Stimulated activated CD4-positive, alpha-beta T cell treated with anti-CD3 and anti-CD28 coated beads, Interleukin-4, amount 100 ng/mL, for 4 hours (primary cell): ENCODE results near the gene NBAS.

Experiments used
- DNase-seq, 2 experiments: peaks; one replicate each; pipeline ENCODE4 v3.0.0-alpha.2; 2020

NBAS gene

DNA sequence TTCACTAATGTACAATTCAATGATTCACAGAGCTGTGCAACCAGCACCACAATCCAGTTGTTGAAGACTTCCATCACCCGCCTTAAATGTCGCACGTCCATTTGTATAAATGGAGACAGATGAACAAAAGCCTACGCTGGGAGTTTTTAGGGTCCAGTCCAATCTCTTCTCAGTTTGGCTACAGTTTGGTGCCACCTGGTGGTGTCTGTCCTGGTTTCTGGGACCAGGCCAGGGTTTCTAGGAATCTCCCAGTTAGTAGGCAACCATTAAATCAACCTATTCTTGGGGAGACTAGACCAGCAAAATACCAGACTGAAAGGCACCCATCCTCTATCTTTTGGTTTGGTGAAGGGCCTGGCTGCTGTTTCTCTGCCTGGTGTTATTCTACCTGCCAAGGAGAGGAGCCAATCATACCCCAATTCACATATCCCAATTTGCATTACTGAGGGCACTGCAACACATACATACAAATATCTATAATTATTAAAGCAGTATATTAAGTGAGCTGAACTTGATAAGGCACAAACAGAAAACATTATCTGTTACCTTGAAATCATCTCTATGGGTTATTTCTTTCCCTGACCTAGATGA, 27.3 kb upstream of the NBAS start:
- DNase-seq, result peak; percentile 3 to 12

DNA sequence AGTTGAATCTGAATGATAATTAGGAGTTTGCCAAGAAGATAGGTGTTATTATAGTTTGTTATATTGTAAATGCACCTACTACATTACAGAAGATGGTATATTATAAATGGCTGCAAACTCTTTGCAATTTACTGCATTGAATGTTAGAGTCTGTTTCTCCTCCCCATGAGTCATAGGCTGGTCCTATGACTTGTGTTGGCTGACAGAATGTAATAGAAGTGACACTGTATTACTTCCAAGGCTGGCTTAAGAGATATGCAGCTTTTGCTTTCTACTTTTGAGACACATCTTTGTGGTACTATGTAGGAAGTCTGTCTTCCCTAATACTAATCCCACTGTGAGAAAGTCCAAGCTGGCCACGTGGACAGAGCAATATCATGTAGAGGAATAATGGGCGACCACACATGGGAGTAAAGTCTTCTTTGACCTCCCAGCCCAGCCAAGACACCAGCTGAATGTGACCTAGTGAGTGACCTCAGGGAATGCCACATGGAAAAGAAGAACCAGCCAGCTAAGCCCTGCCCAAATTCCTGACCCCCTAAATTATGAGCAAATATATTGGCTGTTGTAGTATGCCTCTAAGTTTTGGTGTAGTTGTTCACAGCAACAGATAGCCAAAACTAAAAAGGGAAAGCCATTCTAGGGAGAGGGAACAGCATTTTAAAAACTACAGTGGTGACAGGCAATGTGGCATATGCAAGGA, 23.8 kb upstream of the NBAS start:
- no peak for DNase-seq

DNA sequence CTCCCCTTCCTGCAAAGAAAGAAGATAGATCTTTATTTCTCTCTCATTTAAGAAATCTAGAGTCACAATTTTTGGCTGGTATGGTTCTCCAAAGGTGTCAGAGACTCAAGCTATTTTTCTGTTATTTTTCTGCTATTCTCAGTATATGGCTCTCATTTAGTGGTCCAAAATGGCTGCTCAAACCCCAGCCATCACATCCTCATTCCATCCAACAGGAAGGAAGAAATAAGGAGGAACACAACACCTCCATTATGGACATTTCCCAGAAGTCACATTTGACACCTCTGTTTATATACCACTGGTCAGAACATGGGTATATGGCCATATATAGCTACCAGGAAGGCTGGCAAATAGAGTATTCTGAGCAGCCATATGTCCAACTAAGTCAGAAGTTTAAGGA, 23.2 kb upstream of the NBAS start:
- DNase-seq, result no peak

DNA sequence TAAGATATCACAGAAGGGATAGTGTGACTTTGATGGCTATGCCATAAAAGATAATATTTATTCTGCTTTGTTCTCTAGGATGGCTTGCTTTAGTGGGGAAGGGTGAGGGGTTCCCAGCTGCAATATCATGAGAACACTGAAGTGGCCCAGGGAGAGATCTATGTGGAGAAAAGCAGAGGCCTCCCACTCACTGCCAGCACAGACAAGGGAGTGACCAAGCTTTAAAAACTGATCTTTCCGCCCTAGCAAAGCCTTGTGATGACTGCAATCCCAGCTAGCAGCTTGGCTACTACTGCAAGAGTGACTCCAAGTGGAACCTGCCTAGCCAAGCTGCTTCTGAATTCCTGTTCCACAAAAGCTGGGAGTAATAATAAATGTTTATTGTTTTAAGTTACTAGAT, 22.7 kb upstream of the NBAS start:
- no peak for DNase-seq

DNA sequence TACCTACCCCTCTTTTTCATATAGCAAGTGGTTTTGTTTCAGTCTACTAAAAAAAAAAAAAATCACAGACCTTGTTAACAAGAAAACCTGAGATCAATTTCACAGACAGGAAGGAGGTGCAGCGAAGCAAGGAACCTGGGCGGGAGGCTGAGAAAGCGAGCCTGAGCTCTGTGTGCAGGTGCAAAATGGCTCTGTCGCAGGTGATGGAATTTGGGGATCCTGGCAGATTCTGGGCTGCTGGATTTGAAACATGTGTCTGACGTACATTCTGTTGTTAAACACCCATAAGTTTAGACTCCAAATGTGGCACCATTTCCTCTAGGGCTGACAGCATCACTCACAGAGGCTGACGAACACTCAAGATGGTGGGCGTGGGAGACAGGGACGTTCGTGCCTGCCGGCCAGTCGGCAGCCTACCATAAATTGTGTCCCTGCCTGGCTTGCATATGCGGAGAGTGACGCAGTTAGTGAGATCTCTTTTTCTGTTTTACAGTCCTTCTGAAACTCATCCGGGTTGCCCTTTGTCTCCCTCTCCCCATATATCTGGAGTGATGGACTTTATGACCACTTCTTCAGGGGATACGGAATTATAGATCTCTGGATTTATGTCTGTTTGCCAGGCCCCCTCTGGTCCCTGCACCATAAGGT, 21.7 kb upstream of the NBAS start:
- DNase-seq, result no peak

DNA sequence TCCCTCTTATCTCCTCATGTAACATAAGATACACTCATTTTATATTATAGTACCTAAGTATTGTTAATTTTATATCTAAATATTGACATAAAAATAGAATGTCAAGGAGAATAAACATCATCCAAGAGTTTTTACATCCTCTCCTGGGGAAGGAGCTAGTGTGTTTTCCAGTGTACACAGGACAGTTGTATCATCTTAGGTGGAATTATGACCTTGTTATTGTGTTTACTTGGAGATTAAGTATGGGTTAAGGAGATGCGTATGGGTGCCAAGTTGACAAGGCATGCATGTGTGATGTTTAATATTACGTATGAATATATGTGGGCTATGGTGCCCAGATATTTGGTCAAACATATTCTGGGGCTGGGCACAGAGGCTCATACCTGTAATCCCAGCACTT, 19.3 kb upstream of the NBAS start:
- no peak for DNase-seq

DNA sequence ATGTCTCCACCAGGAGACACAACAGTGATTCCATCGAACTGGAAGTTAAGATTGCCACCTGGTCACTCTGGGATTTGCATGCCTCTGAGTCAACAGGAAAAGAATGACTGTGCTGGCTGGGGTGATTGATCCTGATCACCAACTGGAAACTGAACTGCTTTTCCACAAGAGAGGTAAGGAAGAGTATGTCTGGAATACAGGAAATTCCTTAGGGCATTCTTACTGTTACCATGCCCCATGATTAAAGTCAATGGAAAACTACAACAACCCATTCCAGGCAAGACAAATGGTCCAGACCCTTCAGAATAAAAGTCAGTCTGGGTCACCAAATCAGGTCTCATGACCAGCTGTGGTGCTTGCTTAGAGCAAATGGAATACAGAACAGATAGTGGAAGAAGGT, 18.5 kb upstream of the NBAS start:
- no peak for DNase-seq

DNA sequence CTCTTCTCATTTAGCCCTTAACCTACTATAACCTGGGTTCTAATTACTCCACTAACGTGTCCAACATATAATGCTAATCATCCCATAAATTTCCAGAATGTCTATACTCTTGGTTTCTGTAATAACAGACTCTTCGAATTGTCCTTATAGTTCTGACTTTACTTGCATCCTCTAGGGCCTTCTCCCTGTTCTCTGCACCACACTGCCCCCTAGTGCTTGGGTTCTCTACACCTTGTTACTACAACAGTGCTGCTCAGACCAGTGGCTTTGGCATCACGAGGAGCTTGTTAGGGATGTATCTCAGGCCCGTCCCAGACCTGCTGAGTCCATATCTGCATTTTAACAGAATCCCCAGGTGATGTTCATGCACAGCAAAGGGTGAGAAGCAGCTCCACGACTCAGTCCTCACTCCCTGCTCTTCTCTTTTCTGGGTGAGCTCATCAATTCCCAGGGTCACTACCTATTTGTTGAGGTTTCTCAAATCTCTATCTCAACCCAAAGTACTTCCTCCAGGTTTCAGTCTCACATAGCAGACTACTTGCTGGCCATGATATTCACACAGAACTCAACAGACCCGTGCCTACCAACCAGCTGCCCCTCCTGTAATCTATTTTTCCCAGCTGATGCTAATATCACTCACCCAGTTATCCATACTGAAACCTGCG, 16.1 kb upstream of the NBAS start:
- DNase-seq, result peak; percentile 79 to 88

DNA sequence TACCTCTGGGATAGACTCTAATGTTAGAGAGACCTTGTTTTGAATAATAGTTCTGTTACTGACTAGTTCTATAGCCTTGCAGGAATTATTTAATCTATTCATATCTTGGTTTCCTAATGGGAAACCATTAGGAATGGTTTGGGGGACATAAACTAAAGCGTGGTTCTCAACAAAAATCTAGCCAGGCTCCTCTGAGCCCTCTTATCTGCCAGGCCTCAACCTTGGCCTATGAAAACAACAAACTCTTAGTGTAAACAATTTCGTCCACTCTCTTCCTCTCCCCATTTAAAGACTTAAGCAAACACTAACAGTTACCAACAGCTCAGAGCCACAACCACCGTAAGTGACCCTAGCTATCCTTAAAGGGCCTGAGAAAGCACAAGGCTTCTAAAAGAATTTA, 10.6 kb upstream of the NBAS start:
- no peak for DNase-seq

DNA sequence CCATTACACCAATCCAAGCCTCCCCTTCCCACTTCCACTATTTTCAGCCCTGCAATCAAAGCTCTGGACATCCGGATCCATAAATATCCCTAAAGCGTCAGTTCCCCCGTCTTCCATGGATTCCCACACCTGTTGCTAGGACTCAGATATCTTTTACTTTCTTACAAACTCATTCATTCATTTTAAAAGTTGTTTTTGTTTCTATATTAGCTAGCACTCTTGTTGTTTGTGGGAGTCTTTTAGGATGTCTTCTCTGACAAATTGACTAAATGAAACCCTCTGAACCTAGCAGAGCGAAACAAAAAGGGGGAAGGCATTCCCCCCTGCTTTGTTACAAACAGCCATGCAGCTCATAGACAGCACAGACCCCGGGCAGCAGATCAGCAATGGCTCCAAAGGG, 9.0 kb upstream of the NBAS start:
- no peak for DNase-seq

DNA sequence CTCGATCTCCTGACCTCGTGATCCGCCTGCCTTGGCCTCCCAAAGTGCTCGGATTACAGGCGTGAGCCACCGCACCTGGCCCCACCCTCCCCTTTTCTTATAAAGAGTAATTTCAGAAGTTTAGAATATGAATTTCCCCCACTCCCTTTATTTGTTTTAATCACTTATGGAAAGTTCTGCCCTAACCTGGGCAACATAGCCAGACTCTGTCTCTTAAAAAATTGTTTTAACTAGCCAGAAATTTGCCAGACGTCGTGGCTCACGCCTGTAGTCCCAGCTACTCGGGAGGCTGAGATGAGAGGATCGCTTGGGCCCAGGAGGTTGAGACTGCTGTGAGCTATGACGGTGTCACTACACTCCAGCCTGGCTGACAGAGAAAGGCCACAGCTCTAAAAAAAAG, 7.7 kb upstream of the NBAS start:
- DNase-seq, result no peak

DNA sequence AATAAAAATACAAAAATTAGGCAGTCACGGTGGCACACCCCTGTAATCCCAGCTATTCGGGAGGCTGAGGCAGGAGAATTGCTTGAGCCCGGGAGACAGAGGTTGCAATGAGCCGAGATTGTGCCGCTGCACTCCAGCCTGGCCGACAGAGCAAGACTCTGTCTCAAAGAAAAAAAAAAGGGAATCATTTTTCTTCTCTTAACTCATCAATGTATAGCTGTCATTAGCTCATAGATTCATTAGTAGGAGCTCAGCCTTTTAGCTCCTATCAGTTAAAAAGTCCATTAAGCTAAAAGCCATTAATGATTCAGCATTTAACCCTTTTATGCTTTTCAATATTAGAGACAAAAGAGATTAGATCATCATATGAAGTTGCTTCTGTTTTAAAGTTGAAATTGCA, 5.8 kb upstream of the NBAS start:
- no peak for DNase-seq

DNA sequence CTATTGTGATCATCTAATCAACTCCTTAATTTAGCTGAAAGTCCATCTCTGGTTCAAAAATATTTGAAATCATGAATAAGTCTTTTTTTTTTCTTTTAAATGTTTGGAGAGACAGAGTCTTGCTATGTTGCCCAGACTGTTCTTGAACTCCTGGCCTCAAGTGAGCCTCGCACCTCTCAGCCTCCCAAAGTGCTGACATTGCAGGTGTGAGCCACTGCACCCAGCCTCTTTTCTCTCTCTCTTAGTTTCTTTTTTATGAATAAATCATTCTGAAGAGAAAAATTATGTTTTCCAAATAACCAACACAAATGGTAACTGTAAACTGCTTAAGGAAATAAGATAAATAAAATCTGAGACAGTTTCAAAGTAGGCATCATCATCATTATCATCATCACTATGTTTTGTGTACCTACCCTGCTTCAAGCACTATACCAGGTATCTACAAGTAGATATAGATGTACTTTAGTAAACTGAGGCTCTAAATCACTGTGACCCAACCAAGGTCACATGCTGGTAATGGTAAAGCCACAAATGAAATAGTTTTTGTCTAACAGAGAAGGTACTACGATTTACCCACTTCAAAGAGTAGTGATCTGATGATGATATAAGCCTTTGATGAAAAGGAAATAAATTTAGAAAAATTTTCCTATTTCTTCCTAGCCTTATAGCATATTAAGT, 5.0 kb upstream of the NBAS start:
- DNase-seq, result no peak

DNA sequence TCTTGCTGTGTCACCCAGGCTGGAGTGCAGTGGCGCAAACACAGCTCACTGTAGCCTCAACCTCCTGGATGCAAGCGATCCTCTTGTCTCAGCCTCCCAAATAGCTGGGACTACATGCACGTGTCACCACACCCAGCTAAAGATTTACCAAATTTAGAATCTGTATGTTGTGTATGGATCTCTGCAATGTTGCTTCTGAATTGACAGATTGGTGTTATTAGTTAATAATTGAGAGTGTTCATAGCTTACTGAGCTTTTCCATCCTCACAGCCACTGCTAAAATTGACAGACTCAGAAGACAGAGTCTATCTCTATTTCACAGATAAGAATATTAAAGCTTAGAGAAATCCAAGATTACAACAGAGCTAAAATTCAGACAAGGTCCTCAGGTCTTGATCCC, 4.3 kb upstream of the NBAS start:
- no peak for DNase-seq

DNA sequence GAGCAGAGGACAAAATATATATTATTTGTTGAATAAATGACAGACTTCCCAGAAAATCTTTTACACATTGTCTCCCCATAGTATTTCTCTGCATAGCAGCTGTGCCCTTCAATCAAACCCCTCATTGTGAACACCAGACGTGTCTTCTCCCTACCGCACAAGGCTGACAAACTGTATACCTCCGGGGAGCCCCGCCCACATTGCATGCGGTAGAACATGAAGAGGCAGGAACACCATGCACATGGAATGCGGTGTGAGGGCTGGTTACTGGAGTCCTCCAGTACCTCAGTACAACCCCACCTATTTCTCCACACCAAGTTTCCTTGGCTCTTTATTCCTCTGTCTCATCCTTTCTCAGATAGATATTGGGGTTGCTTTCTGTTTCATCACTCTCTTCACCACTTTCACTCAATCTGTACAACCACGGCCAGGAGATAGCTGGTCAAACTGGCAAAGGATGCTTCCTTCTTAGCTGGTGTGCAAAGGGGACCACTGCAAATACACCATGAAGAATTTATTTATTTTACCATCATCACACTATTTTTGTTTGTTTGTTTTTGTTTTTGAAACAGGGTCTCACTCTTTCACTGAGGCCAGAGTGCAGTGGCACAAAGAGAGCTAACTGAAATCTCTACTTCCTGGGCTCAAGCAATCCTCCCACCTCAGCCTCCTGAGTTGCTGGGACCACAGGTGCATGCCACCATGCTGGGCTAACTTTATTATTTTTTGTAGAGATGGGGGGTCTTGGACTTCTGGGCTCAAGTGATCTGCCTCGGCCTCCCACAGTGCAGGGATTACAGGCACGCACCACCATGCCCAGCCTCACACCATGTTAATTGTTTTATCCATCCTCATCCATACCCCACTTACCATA, 2.3 kb upstream of the NBAS start:
- no peak for DNase-seq

DNA sequence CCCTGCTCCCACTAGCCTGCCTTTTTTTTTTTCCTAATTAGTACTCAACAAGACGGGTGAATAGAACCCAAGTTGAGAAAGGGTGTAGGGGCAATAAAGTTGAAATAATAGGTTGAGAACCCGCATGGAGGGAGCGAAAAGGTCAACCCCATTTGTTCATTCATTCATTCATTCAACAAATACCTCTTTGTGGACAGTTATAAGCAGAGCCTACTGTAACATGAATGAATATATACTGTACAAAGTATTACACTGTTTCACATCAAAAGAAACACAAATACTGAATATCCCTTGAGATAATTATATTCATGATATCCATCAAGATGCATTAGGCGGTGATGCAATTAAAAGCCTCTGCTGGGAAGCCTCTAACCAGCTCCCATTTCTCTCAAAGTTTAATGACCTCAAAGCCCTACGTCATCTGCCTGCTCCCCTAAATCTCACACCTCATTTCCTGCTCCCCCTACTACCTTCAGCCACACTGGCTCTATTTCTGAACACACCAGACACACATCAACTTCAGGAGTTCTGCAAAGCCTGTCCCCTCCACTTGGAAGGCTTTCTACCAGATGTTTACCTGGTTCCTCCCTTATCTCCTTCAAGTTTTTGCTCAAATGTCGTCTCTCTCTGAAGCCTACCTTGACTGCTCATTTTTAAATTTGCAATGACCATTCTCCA, 1.4 kb upstream of the NBAS start:
- no peak for DNase-seq

DNA sequence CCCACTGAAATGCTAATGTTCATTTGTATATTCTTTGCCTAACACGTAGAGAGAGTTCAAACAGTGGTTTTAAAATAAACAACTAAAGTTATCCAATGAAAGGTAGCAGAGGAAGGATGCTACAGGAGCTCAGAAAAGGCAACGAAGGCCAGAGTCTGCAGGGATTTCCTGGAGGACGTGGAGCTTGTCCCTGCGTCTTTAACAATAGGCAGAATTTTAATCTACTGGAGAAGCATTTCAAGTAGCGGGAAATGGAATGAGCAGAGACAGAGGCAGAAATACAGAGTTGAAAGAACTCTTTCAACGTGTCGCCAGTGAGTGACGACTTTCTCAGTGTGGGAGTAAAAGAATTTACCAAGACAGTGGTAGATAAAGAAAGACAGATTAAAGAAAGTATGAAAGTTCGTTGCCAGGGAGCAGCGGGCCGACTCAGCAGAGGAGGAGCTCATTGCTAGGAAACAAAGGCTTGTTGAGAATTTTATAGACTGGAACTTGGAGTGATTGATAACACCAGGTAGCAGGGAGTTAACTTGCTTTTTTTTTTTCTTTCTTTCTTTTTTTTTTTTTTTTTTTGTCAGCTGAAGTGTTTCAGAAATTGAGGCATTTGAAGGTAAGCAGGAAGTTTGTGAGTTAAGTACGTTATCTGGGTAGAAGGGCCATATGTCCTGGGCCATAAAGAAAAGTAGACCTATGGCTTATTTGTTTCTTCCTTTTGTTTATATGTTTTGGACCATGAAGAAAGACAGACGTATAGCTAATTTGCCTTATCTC, 625 bp upstream of the NBAS start:
- DNase-seq, result peak; percentile 17 to 38

DNA sequence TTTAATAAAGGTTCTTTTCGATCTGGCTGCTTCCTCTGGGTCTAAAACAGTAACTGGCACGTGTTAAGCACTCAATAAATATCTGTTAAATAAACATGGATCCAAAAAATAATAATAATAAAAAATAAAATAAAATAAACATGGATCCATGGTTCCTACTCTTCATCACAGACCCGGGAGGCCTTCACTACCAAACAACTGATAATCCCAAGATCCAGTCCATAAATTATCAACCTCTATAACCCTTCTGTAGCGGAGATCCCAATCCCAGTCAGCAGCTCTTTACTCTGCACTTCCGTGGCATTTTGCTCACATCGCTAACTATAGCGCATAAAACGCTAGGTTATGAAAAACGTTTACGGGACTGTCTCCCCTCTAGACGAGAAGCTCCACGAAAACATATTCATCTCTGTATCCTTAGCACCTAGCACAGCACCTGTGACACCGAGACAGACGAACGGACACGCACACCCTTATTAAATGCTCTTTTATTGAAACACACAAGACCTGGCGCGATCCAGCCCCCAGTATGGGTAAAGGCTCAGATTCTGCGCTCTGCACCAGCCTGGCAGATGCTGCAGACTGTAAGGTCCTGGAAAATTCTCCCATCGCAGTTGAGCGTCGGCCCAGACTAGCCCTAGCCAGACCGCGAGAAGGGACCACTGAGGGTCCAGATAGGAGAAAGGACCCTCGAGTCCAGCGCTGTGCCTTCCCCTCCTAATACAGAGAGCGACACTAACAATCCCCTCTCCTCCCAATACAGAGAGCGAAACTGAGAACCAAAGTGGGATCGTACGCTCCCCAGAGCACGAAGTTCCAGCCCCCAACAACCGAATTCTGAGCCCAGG, 770 bp downstream of the NBAS start:
- DNase-seq, result peak in 1 of 2 experiments; percentile 3

DNA sequence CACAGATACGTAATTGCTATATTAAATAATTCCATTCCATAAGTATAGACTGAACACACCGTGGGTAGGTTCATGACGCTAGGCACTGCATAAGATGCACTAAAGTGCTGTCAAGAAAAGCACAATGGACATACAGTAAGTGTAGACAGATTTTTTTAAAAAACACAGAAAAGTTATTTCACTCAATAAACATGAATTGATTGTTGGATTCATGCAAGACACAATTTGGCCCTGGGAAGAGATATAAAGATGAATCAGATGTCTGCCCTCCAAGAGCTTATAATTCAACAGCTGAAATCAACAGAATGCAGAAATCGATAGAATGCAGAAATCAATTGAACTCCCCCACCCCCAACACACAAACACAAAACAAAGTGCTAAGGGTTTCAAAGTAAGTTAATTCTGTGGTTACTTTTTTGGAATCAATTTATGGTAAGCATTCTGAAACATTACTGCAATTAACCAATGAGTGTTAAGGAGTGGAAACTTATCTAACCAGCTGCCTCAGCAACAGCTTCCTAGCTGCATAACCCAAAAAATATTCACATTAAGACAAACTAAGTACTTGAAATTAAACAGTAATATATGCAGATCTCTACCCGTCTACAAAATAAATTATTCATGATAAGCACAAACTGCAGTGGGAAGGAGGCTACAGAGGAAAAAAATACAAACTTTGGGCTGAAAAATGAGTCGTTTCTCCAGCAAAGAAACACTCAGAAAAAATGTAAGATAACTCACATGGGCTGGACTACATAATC, 1.6 kb downstream of the NBAS start:
- no peak for DNase-seq
